Measurements from ENCODE around the gene SAP30BP.

Gene SAP30BP

DNA sequence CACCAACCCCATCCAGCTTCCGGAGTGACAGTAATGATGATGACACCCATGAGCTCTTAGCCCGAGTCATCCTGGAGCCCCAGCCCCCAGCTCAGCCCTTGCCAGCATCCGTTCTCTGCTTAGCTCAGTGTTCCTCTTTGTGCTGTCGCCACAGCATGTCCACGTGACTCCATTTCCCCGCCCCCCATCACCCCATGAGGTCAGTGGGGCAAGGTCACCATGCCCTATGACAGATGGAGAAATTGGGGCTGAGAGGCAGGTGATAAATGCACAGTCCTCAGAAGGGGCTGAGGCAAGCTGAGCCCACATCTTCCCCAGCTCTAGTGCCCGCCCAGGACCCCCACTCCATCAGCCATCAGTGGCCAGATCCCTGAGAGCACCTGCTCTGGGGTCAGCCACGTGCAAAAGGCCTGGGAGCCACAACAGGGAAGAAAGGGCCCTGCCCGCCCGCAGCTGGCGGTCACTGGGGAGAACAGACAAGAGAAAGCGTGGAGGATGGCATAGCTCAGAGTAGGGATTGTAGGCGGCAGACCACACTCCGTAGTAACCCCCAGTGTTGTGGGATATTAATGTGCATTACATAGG, 71.2 kb downstream of the SAP30BP start:
- no peak overlapping the region for H3K4me3 ChIP-seq (ENCODE audit: low read depth, low read length)
- TF ChIP-seq MYC (IDR thresholded peaks at IDR 0.05; ENCODE audit: low read depth, low read length) (peak; percentile 89), POLR2A (IDR thresholded peaks at IDR 0.05; ENCODE audit: extremely low read depth, insufficient read length) (no peak)
- TF ChIP-seq, protein P1, sequence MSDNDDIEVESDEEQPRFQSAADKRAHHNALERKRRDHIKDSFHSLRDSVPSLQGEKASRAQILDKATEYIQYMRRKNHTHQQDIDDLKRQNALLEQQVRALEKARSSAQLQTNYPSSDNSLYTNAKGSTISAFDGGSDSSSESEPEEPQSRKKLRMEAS (IDR thresholded peaks at IDR 0.05; ENCODE audit: low read depth, low read length): peak; percentile 99
- DNase-seq (ENCODE audit: low read depth): peak; percentile 92

DNA sequence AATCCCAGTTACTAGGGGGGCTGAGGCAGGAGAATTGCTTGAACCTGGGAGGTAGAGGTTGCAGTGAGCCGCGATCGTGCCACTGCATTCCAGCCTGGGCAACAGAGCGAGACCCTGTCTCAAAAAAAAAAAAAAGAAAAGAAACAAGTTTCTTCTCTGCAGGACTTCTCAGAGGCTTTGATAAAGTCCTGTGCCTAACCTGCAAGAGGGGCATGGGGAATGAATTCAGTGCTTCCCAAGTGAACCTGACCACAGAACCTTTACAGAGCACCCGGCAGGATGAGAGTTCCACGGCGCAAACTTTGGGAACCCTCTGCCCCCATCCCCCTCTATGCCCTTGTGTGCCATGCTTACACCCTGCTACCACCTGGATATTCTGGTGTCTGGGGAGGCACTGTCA, 72.0 kb downstream of the SAP30BP start:
- TF ChIP-seq POLR2A (IDR thresholded peaks at IDR 0.05; ENCODE audit: extremely low read depth, insufficient read length): no peak
- TF ChIP-seq, protein P1 (IDR thresholded peaks at IDR 0.05; ENCODE audit: low read depth, low read length): no peak
- TF ChIP-seq MYC (IDR thresholded peaks at IDR 0.05; ENCODE audit: low read depth, low read length): no peak
- TF ChIP-seq, protein P2, sequence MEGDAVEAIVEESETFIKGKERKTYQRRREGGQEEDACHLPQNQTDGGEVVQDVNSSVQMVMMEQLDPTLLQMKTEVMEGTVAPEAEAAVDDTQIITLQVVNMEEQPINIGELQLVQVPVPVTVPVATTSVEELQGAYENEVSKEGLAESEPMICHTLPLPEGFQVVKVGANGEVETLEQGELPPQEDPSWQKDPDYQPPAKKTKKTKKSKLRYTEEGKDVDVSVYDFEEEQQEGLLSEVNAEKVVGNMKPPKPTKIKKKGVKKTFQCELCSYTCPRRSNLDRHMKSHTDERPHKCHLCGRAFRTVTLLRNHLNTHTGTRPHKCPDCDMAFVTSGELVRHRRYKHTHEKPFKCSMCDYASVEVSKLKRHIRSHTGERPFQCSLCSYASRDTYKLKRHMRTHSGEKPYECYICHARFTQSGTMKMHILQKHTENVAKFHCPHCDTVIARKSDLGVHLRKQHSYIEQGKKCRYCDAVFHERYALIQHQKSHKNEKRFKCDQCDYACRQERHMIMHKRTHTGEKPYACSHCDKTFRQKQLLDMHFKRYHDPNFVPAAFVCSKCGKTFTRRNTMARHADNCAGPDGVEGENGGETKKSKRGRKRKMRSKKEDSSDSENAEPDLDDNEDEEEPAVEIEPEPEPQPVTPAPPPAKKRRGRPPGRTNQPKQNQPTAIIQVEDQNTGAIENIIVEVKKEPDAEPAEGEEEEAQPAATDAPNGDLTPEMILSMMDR (IDR thresholded peaks at IDR 0.05; ENCODE audit: low read depth, low read length): no peak
- DNase-seq (ENCODE audit: low read depth): no peak
- no peak overlapping the region for H3K4me3 ChIP-seq (ENCODE audit: low read depth, low read length)

DNA sequence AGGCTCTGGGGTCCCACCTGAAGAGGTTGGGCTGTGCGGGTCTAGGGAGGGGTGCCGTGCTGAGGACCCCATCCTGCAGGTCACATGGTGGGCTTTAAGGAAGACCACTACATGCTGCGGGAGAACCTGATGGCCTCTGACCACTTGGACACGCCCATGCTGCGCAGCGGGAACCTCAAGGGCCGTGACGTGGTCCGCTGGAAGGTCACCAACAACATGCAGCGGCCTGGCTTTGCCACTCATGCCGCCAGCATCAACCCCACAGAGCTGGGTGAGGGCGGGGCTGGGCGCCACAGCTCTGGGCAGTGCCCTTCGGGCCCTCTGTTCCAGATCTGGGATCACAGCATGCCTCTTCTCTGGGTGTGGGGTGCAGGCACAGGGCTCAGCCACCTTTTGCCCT, 72.7 kb downstream of the SAP30BP start:
- DNase-seq (ENCODE audit: low read depth): no peak
- no peak overlapping the region for H3K4me3 ChIP-seq (ENCODE audit: low read depth, low read length)
- TF ChIP-seq MYC (IDR thresholded peaks at IDR 0.05; ENCODE audit: low read depth, low read length) (no peak), POLR2A (IDR thresholded peaks at IDR 0.05; ENCODE audit: extremely low read depth, insufficient read length) (no peak)
- TF ChIP-seq, protein P1 (IDR thresholded peaks at IDR 0.05; ENCODE audit: low read depth, low read length): no peak
- TF ChIP-seq, protein P2 (IDR thresholded peaks at IDR 0.05; ENCODE audit: low read depth, low read length): no peak

DNA sequence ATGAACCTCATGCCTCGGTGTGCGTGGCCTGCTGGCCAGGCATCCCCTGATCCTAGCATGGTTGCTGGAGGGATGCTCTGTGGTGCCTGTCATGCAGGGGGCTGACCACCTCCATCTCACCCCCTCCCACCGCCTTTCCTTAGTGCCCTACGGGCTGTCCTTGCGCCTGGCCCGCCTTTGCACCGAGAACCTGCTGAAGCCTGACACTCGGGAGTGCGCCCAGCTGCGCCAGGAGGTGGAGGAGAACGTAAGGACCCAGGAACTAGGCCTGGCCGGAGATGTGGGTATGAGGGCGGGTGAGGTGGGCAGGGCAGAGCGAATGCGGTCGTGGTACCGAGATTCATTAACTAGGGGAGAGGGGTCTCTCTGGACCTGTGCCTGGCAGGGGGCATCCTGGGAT, 73.1 kb downstream of the SAP30BP start:
- TF ChIP-seq, protein P2 (IDR thresholded peaks at IDR 0.05; ENCODE audit: low read depth, low read length): no peak
- TF ChIP-seq MYC (IDR thresholded peaks at IDR 0.05; ENCODE audit: low read depth, low read length) (no peak), POLR2A (IDR thresholded peaks at IDR 0.05; ENCODE audit: extremely low read depth, insufficient read length) (no peak)
- TF ChIP-seq, protein P1 (IDR thresholded peaks at IDR 0.05; ENCODE audit: low read depth, low read length): no peak
- DNase-seq (ENCODE audit: low read depth): no peak
- H3K4me3 ChIP-seq (ENCODE audit: low read depth, low read length): no peak overlapping the region

DNA sequence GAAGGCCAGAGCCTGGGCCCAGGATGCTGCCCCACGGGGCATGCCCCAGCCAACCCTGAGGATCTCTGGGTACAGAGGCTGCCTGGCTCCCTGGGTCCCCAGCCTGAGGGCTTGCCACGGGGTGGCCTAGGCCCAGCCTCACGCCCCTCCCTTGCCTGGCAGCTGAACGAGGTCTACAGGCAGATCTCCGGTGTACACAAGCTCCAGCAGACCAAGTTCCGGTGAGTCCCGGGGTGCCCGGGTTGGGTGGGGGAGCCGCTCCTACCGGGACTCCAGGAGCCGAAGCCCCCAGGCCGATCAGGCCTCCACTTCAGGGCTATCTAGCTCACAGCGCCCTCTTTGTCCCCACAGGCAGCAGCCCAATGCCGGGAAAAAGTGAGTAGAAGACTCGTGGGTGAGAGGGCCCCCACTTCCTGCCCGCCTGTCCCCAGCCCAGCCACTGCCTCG, 73.5 kb downstream of the SAP30BP start:
- TF ChIP-seq POLR2A (IDR thresholded peaks at IDR 0.05; ENCODE audit: extremely low read depth, insufficient read length) (no peak), MYC (IDR thresholded peaks at IDR 0.05; ENCODE audit: low read depth, low read length) (no peak)
- TF ChIP-seq, protein P1 (IDR thresholded peaks at IDR 0.05; ENCODE audit: low read depth, low read length): no peak
- TF ChIP-seq, protein P2 (IDR thresholded peaks at IDR 0.05; ENCODE audit: low read depth, low read length): no peak
- H3K4me3 ChIP-seq (ENCODE audit: low read depth, low read length): no peak overlapping the region
- DNase-seq (ENCODE audit: low read depth): no peak

DNA sequence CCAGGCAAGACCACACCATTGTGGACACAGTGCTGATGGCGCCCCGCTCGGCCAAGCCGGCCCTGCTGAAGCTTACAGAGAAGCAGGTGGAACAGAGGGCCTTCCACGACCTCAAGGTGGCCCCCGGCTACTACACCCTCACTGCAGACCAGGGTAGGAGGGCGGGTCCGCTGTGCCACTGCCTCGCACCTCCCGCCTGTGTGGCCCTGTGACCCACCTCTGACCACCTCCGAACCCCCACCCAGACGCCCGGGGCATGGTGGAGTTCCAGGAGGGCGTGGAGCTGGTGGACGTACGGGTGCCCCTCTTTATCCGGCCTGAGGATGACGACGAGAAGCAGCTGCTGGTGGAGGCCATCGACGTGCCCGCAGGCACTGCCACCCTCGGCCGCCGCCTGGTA, 75.2 kb downstream of the SAP30BP start:
- DNase-seq (ENCODE audit: low read depth): no peak
- TF ChIP-seq, protein P1 (IDR thresholded peaks at IDR 0.05; ENCODE audit: low read depth, low read length): no peak
- TF ChIP-seq, protein P2 (IDR thresholded peaks at IDR 0.05; ENCODE audit: low read depth, low read length): no peak
- TF ChIP-seq MYC (IDR thresholded peaks at IDR 0.05; ENCODE audit: low read depth, low read length) (no peak), POLR2A (IDR thresholded peaks at IDR 0.05; ENCODE audit: extremely low read depth, insufficient read length) (no peak)
- no peak overlapping the region for H3K4me3 ChIP-seq (ENCODE audit: low read depth, low read length)

Data from NB4 (cell line).